SK-N-SH treated with all-trans-retinoic acid at 6 μM for 48 hours (cell line): ENCODE measurements around the gene VAMP5.

ENCODE experiments used
- ATAC-seq: fragments of 200-7000 bp; cut with Tn5 transposase; 3 replicates; pipeline ENCODE4 v1.9.1; 2020; ENCODE audit warnings: mild to moderate bottlenecking, moderate library complexity
- ARNTL ChIP-seq: fragments of 450-650 bp; formaldehyde crosslinking; IDR thresholded peaks from 2 replicates; pipeline ENCODE4 v1.5.0; 2020; ENCODE audit warnings: low read depth, mild to moderate bottlenecking, moderate library complexity, borderline replicate concordance
- BACH2 ChIP-seq: fragments of 250-450 bp; sonication (Bioruptor Pico); IDR thresholded peaks from 2 replicates; pipeline ENCODE4 v1.9.0; 2021; ENCODE audit warnings: mild to moderate bottlenecking, borderline replicate concordance
- GLIS3 ChIP-seq: fragments of 250-450 bp; sonication (Bioruptor Pico); IDR thresholded peaks from 2 replicates; pipeline ENCODE4 v1.5.0; 2020; ENCODE audit warnings: mild to moderate bottlenecking, moderate library complexity
- ISL1 ChIP-seq: fragments of 250-450 bp; sonication (Bioruptor Pico); IDR thresholded peaks from 2 replicates; pipeline ENCODE4 v2.1.2; 2022; ENCODE audit warnings: mild to moderate bottlenecking, moderate library complexity
- OSR1 ChIP-seq: fragments of 250-450 bp; sonication (Bioruptor Pico); IDR thresholded peaks from 2 replicates; pipeline ENCODE4 v1.8.0; 2022; ENCODE audit warnings: moderate library complexity, mild to moderate bottlenecking, inconsistent platforms
- PPARA ChIP-seq: fragments of 250-450 bp; sonication (Bioruptor Pico); IDR thresholded peaks from 2 replicates; pipeline ENCODE4 v1.5.0; 2020; ENCODE audit warnings: mild to moderate bottlenecking, borderline replicate concordance
- TCF4 ChIP-seq: fragments of 250-450 bp; sonication (Bioruptor Pico); IDR thresholded peaks from 2 replicates; pipeline ENCODE4 v1.8.0; 2021; ENCODE audit warnings: mild to moderate bottlenecking, moderate library complexity, borderline replicate concordance
- ZC3H10 ChIP-seq: fragments of 250-450 bp; sonication (Bioruptor Pico); IDR thresholded peaks from 2 replicates; pipeline ENCODE4 v1.5.1; 2021; ENCODE audit warnings: mild to moderate bottlenecking, moderate library complexity
- ZFP3 ChIP-seq: fragments of 250-450 bp; sonication (Bioruptor Pico); IDR thresholded peaks from 2 replicates; pipeline ENCODE4 v1.5.0; 2020; ENCODE audit warnings: mild to moderate bottlenecking, moderate library complexity
- ZFP30 ChIP-seq: fragments of 450-650 bp; formaldehyde crosslinking; IDR thresholded peaks from 2 replicates; pipeline ENCODE4 v1.5.0; 2022; ENCODE audit warnings: mild to moderate bottlenecking, moderate library complexity
- ZNF565 ChIP-seq: fragments of 450-650 bp; formaldehyde crosslinking; conservative IDR thresholded peaks from 2 replicates; pipeline ENCODE4 v1.5.0; 2020; ENCODE audit warnings: low read depth, mild to moderate bottlenecking, moderate library complexity
- ZNF70 ChIP-seq: fragments of 450-650 bp; formaldehyde crosslinking; IDR thresholded peaks from 2 replicates; pipeline ENCODE4 v1.5.0; 2020; ENCODE audit warnings: mild to moderate bottlenecking, moderate library complexity
- ZNF8 ChIP-seq: fragments of 450-650 bp; formaldehyde crosslinking; IDR thresholded peaks from 2 replicates; pipeline ENCODE4 v1.5.0; 2020; ENCODE audit warnings: mild to moderate bottlenecking, moderate library complexity
- TF ChIP-seq, protein P1 (sequence below): fragments of 250-450 bp; sonication (Bioruptor Pico); IDR thresholded peaks from 2 replicates; pipeline ENCODE4 v1.8.0; 2020; ENCODE audit warnings: mild to moderate bottlenecking, moderate library complexity, borderline replicate concordance
- TF ChIP-seq, protein P2 (sequence below): fragments of 250-450 bp; sonication (Bioruptor Pico); IDR thresholded peaks from 2 replicates; pipeline ENCODE4 v1.8.0; 2021; ENCODE audit warnings: low read depth, mild to moderate bottlenecking, moderate library complexity, borderline replicate concordance
- TF ChIP-seq, protein P3 (sequence below): fragments of 250-450 bp; sonication (Bioruptor Pico); IDR thresholded peaks from 2 replicates; pipeline ENCODE4 v1.5.0; 2020; ENCODE audit warnings: mild to moderate bottlenecking, moderate library complexity
- TF ChIP-seq, protein P4 (sequence below): fragments of 250-450 bp; sonication (Bioruptor Pico); IDR thresholded peaks from 2 replicates; pipeline ENCODE4 v1.5.1; 2021; ENCODE audit warnings: mild to moderate bottlenecking, moderate library complexity

The VAMP5 gene

DNA sequence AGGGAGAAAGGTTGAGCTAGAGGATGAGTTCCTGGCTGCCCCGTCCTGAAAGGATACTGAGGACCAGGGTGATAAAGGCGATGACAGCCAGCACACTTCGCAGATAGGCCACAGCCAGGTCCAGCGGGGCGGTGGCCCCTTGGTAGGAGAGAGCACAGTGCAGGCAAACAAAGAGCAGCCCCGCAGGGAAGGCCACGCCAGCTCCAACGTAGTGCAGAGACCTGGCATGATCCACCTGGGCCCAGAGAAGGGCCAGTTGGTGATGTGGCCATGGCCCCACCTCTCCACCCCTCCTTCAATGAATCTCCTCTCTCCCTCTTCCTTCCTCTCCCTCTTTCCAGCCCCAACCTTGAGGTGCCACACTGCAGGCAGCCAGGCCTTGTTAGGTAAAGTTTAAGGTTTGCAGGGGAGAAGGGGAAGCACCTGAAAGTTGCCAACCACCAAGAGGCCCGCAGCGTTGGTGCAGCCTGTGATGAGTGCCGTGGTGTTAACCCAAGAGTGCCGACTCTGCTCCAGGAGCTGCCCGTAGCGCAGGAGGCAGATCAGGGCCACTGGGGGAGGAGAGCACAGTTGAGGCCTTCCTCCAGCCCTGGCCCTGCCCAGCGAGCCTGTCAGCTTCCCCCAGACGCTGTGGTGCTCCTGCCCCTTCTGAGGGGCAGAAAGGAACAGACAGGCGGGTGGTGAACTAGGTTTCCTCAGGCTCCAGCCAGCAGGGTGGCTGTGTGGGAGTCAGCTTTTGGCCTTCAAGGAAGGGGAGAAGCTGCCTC lies 15.4 kb downstream of the VAMP5 start:
- TF ChIP-seq OSR1 (CRISPR knock-in tag) (no peak), TCF4 (no peak)
- TF ChIP-seq, protein P1, sequence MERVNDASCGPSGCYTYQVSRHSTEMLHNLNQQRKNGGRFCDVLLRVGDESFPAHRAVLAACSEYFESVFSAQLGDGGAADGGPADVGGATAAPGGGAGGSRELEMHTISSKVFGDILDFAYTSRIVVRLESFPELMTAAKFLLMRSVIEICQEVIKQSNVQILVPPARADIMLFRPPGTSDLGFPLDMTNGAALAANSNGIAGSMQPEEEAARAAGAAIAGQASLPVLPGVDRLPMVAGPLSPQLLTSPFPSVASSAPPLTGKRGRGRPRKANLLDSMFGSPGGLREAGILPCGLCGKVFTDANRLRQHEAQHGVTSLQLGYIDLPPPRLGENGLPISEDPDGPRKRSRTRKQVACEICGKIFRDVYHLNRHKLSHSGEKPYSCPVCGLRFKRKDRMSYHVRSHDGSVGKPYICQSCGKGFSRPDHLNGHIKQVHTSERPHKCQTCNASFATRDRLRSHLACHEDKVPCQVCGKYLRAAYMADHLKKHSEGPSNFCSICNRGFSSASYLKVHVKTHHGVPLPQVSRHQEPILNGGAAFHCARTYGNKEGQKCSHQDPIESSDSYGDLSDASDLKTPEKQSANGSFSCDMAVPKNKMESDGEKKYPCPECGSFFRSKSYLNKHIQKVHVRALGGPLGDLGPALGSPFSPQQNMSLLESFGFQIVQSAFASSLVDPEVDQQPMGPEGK: no peak
- no peak for ATAC-seq

DNA sequence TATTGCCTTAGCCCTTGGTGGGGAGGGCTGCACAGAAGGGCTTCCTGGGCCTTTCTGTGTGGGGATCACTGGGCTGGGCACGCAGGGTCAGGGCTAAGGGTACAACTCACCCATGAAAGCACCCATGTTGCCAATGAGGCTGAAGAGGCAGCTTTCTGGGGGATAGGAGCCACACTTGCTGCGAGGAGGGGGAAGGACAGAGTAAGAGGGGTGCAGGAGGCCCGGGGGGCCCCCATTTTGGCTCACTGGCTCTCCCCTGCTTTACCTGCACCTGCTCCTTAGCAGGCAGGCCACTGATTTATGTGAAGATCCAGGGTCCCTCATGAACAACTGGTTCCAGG lies 16.0 kb downstream of the VAMP5 start:
- ATAC-seq: no peak
- TF ChIP-seq ISL1 (CRISPR knock-in tag) (no peak), ZC3H10 (CRISPR knock-in tag) (no peak), PPARA (CRISPR knock-in tag) (no peak), ARNTL (CRISPR knock-in tag) (no peak), OSR1 (CRISPR knock-in tag) (no peak), ZNF70 (CRISPR knock-in tag) (no peak), ZFP30 (CRISPR knock-in tag) (no peak), ZNF565 (CRISPR knock-in tag) (no peak), ZFP3 (CRISPR knock-in tag) (no peak), BACH2 (no peak)
- TF ChIP-seq, protein P1: no peak
- TF ChIP-seq, protein P2, sequence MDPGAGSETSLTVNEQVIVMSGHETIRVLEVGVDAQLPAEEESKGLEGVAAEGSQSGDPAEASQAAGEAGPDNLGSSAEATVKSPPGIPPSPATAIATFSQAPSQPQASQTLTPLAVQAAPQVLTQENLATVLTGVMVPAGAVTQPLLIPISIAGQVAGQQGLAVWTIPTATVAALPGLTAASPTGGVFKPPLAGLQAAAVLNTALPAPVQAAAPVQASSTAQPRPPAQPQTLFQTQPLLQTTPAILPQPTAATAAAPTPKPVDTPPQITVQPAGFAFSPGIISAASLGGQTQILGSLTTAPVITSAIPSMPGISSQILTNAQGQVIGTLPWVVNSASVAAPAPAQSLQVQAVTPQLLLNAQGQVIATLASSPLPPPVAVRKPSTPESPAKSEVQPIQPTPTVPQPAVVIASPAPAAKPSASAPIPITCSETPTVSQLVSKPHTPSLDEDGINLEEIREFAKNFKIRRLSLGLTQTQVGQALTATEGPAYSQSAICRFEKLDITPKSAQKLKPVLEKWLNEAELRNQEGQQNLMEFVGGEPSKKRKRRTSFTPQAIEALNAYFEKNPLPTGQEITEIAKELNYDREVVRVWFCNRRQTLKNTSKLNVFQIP: no peak
- TF ChIP-seq, protein P3, sequence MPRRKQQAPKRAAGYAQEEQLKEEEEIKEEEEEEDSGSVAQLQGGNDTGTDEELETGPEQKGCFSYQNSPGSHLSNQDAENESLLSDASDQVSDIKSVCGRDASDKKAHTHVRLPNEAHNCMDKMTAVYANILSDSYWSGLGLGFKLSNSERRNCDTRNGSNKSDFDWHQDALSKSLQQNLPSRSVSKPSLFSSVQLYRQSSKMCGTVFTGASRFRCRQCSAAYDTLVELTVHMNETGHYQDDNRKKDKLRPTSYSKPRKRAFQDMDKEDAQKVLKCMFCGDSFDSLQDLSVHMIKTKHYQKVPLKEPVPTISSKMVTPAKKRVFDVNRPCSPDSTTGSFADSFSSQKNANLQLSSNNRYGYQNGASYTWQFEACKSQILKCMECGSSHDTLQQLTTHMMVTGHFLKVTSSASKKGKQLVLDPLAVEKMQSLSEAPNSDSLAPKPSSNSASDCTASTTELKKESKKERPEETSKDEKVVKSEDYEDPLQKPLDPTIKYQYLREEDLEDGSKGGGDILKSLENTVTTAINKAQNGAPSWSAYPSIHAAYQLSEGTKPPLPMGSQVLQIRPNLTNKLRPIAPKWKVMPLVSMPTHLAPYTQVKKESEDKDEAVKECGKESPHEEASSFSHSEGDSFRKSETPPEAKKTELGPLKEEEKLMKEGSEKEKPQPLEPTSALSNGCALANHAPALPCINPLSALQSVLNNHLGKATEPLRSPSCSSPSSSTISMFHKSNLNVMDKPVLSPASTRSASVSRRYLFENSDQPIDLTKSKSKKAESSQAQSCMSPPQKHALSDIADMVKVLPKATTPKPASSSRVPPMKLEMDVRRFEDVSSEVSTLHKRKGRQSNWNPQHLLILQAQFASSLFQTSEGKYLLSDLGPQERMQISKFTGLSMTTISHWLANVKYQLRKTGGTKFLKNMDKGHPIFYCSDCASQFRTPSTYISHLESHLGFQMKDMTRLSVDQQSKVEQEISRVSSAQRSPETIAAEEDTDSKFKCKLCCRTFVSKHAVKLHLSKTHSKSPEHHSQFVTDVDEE (CRISPR knock-in tag): no peak
- TF ChIP-seq, protein P4, sequence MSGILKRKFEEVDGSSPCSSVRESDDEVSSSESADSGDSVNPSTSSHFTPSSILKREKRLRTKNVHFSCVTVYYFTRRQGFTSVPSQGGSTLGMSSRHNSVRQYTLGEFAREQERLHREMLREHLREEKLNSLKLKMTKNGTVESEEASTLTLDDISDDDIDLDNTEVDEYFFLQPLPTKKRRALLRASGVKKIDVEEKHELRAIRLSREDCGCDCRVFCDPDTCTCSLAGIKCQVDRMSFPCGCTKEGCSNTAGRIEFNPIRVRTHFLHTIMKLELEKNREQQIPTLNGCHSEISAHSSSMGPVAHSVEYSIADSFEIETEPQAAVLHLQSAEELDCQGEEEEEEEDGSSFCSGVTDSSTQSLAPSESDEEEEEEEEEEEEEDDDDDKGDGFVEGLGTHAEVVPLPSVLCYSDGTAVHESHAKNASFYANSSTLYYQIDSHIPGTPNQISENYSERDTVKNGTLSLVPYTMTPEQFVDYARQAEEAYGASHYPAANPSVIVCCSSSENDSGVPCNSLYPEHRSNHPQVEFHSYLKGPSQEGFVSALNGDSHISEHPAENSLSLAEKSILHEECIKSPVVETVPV (CRISPR knock-in tag): no peak

DNA sequence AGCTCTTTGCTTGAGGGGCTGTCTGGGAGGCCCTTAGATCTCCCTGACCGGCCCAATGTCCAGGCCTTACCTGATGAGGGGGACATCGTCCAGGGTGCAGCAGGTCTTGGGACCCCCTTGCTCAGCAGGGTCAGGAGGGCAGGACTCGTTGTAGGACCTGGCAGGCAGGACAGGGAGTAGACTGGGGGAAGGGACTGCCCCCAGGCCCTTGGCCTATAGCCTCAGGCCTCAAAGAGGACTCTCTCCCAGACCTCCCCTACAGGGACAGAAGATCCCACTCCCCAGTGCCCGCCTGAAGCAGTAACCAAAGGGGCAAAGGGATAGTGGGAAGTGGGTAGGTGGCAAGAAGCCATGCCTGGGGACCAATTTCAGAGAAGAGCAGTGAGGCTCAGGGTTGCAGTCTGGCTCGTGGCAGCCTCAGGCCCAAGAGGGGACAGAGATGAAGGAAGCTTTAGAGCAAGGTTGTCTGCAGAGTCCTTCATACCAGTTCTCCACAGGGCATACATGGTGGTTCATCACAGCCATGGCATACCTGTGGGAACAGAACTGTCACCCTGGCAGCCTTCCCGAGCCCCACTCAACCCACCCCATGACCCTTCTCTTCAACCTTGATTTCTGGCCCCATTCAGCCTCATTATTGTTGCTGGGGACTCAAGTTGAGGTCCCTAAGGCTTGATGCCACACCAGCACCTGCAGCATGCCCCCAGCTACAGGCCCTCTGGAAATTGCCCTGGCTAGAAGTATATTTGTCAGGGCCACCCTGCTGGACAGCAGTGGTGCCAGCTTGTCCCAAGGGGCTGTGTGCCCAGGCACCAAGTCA lies 16.9 kb downstream of the VAMP5 start:
- ATAC-seq: no peak
- no peak for TF ChIP-seq GLIS3 (CRISPR knock-in tag)
- no peak for TF ChIP-seq BACH2
- no peak for TF ChIP-seq ZFP3 (CRISPR knock-in tag)
- TF ChIP-seq ZNF8 (CRISPR knock-in tag): no peak
